K562 (cell line): ENCODE measurements around the gene PLCB3. TPM values are rescaled to one million over a fixed set of nuclear protein-coding genes. Genes with fewer than 3 reads are reported as not detected.

Experiments
- BMI1 ChIP-seq: fragments of 150-350 bp; IDR thresholded peaks from 2 replicates; pipeline ENCODE4 v1.6.1; 2014; ENCODE audit warnings: low read length
- DIDO1 ChIP-seq: fragments of 450-650 bp; IDR thresholded peaks from 2 replicates; pipeline ENCODE4 v1.6.1; 2016; ENCODE audit warnings: low read depth, missing biosample characterization, missing genetic modification characterization
- E2F5 ChIP-seq: sonication (generic); formaldehyde crosslinking; IDR thresholded peaks from 2 replicates; pipeline ENCODE4 v1.8.0; 2022; ENCODE audit warnings: mild to moderate bottlenecking, missing genetic modification reagents
- LEF1 ChIP-seq: fragments of 450-650 bp; IDR thresholded peaks from 2 replicates; pipeline ENCODE4 v1.6.1; 2016; ENCODE audit warnings: mild to moderate bottlenecking
- MCM7 ChIP-seq, 2 experiments: fragments of 450-650 bp; IDR thresholded peaks; 2 replicates each; pipeline ENCODE4 v1.6.1; 2016 to 2018
- NFXL1 ChIP-seq: fragments of 450-650 bp; formaldehyde crosslinking; IDR thresholded peaks from 2 replicates; pipeline ENCODE4 v1.4.0; 2021; ENCODE audit warnings: mild to moderate bottlenecking
- PCBP1 ChIP-seq: fragments of 200-400 bp; formaldehyde crosslinking; IDR thresholded peaks from 2 replicates; pipeline ENCODE4 v1.6.1; 2018; ENCODE audit warnings: mild to moderate bottlenecking, low read depth, low read length; ENCODE audit not compliant: poor library complexity, severe bottlenecking
- PYGO2 ChIP-seq: fragments of 450-650 bp; IDR thresholded peaks from 2 replicates; pipeline ENCODE4 v1.6.1; 2016; ENCODE audit warnings: mild to moderate bottlenecking, missing genetic modification characterization, moderate library complexity, missing compliant biosample characterization
- RCOR1 ChIP-seq, 2 experiments: IDR thresholded peaks; 2 replicates each; pipeline ENCODE4 v1.6.1; 2012; ENCODE audit warnings: low read depth in 2 of 2, low read length in 2 of 2, borderline replicate concordance in 1 of 2, improper control_type of control experiment in 1 of 2
- RFX1 ChIP-seq: fragments of 450-650 bp; IDR thresholded peaks from 2 replicates; pipeline ENCODE4 v1.6.1; 2016; ENCODE audit warnings: mild to moderate bottlenecking, moderate library complexity
- TCF7 ChIP-seq: sonication (generic); IDR thresholded peaks from 2 replicates; pipeline ENCODE4 v1.6.1; 2016; ENCODE audit warnings: antibody characterized with exemption, borderline replicate concordance
- TCFL5 ChIP-seq: fragments of 250-450 bp; sonication (Bioruptor Pico); conservative IDR thresholded peaks from 2 replicates; pipeline ENCODE4 v1.6.1; 2021; ENCODE audit warnings: mild to moderate bottlenecking, moderate library complexity, matching md5 sums
- ZBTB40 ChIP-seq, 2 experiments: fragments of 450-650 bp in 1 of 2; sonication (generic) in 1 of 2; formaldehyde crosslinking in 1 of 2; IDR thresholded peaks; 2 replicates each; pipeline versions ENCODE4 v1.7.1 to v1.9.0; 2016 to 2022; ENCODE audit warnings: inconsistent platforms in 1 of 2, mild to moderate bottlenecking in 1 of 2, missing genetic modification reagents in 1 of 2
- ZC3H11A ChIP-seq: IDR thresholded peaks from 2 replicates; pipeline ENCODE4 v1.6.1; 2012; ENCODE audit warnings: low read depth, low read length, improper control_type of control experiment
- polyA plus RNA-seq, 8 experiments: library from polyadenylated mRNA; depleted of rRNA in 4 of 8; stranded (reverse) in 5 of 8; unstranded in 3 of 8; fragments of >200 nt; fragmentation: Nextera tagmentation in 2 of 8; fragmentation: Illumina TruSeq in 1 of 8; extraction: Ambion mirVana in 2 of 8; extraction: Trizol in 1 of 8; gene quantifications; 2 replicates each; pipeline versions ENCODE4 v1.2.1 to v1.2.3, GENCODE V29; 2011 to 2014; ENCODE audit warnings: inconsistent platforms in 1 of 8, missing spikeins in 1 of 8
- total RNA-seq, 7 experiments: library from RNA; depleted of rRNA in 6 of 7; stranded (reverse); fragments of >200 nt in 6 of 7; fragmentation: Illumina TruSeq in 2 of 7; extraction: Trizol in 2 of 7; gene quantifications; 2 replicates each; pipeline versions ENCODE4 v1.2.1 to v1.2.3, GENCODE V29; 2011 to 2021; ENCODE audit warnings: low replicate concordance in 1 of 7
- TF ChIP-seq, protein P1 (sequence below): fragments of 250-450 bp; sonication (Bioruptor Pico); IDR thresholded peaks from 2 replicates; pipeline ENCODE4 v1.8.0; 2022; ENCODE audit warnings: inconsistent platforms
- TF ChIP-seq, protein P2 (sequence below): fragments of 200-800 bp; sonication (Bioruptor generic); IDR thresholded peaks from 2 replicates; pipeline ENCODE4 v1.6.1; 2017; ENCODE audit warnings: missing genetic modification characterization, missing compliant biosample characterization

The PLCB3 gene
- total and polyA plus RNA-seq, 9 of the 15 experiments (the other 6 are each of a cell fraction or from before 2014, with no cell fraction given), result 0.31 to 44.8 (median 14.6) TPM

DNA sequence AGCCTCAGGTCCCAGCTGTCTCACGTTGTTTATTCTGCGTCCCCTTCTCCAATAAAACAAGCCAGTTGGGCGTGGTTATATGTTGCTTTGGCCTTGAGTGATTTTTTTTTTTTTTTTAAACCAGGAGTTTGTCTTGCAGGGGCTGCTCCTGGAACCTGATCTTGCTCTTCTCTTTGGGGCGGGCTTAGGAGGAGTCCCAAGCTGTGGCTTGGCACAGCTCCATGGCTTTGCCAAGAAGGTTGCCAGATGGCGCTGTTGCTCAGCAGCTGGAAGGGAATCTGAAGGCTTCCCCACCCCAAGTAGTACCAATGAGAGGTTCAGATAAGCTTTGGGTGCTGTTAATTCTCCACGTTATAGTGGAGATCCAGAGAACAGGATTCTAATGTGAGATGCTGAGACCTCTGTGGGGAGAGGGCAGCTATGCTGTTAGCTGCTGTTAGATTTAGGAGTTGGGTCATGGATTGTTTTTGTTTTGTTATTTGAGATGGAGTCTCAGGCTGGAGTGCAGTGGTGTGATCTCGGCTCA lies 46.8 kb upstream of the PLCB3 start (continued):
- TF ChIP-seq, protein P1, sequence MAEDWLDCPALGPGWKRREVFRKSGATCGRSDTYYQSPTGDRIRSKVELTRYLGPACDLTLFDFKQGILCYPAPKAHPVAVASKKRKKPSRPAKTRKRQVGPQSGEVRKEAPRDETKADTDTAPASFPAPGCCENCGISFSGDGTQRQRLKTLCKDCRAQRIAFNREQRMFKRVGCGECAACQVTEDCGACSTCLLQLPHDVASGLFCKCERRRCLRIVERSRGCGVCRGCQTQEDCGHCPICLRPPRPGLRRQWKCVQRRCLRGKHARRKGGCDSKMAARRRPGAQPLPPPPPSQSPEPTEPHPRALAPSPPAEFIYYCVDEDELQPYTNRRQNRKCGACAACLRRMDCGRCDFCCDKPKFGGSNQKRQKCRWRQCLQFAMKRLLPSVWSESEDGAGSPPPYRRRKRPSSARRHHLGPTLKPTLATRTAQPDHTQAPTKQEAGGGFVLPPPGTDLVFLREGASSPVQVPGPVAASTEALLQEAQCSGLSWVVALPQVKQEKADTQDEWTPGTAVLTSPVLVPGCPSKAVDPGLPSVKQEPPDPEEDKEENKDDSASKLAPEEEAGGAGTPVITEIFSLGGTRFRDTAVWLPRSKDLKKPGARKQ (CRISPR knock-in tag), result no peak
- TF ChIP-seq, protein P2, sequence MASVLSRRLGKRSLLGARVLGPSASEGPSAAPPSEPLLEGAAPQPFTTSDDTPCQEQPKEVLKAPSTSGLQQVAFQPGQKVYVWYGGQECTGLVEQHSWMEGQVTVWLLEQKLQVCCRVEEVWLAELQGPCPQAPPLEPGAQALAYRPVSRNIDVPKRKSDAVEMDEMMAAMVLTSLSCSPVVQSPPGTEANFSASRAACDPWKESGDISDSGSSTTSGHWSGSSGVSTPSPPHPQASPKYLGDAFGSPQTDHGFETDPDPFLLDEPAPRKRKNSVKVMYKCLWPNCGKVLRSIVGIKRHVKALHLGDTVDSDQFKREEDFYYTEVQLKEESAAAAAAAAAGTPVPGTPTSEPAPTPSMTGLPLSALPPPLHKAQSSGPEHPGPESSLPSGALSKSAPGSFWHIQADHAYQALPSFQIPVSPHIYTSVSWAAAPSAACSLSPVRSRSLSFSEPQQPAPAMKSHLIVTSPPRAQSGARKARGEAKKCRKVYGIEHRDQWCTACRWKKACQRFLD (CRISPR knock-in tag), result no peak
- TF ChIP-seq TCF7 (no peak), ZC3H11A (no peak), TCFL5 (no peak), DIDO1 (no peak), LEF1 (no peak), NFXL1 (CRISPR knock-in tag) (no peak), BMI1 (no peak), PCBP1 (no peak), E2F5 (no peak), RCOR1 (IDR thresholded peaks at IDR 0.05; ENCODE audit: borderline replicate concordance in 1 of 2, low read depth in 2 of 2, low read length in 2 of 2) (peak in 1 of 2 experiments; percentile 70; a peak in 2 of 4 replicates), RFX1 (no peak), ZBTB40 (IDR thresholded peaks at IDR 0.05) (no peak), ZBTB40 (CRISPR knock-in tag; IDR thresholded peaks at IDR 0.05) (no peak), MCM7 (IDR thresholded peaks at IDR 0.05) (no peak), PYGO2 (tag) (no peak)
